SK-N-SH (cell line): ENCODE data around the gene ZNF107. TPM values are rescaled to one million over a fixed set of nuclear protein-coding genes. Genes with fewer than 3 reads are reported as not detected.
A peak's percentile ranks its signal among the peaks of the same experiment; 100 is the strongest.

ENCODE experiments used
- CTCF ChIA-PET: fragments of 300-600, 350-600 bp; formaldehyde crosslinking; extraction: SDS; loops from one replicate; lab custom pipeline; 2021; lab: Yijun Ruan, JAX
- POLR2A ChIA-PET: fragments of 350-600 bp; sonication (Branson Sonifier 250); formaldehyde crosslinking; extraction: SDS; loops from one replicate; lab custom pipeline; 2020; ENCODE audit warnings: antibody characterized with exemption, inconsistent platforms; lab: Yijun Ruan, JAX
- DNase-seq: peaks from one replicate; pipeline ENCODE4 v3.0.0; 2012
- H2AFZ ChIP-seq: fragments of 200-600 bp; sonication (generic); 2 replicates; pipeline ENCODE4 v1.8.1; 2016; ENCODE audit warnings: antibody characterized with exemption, mild to moderate bottlenecking, low read depth
- H3F3A ChIP-seq: fragments of 200-600 bp; sonication (generic); replicated peaks from 2 replicates; pipeline ENCODE3; 2016; ENCODE audit warnings: antibody characterized with exemption, mild to moderate bottlenecking; ENCODE audit not compliant: insufficient read depth
- H3K27ac ChIP-seq, 2 experiments: fragments of 200-500 bp in 1 of 2; fragments of 200-600 bp in 1 of 2; sonication (Bioruptor generic) in 1 of 2; sonication (generic), shearing (Covaris generic) in 1 of 2; 2 replicates each; pipeline versions ENCODE4 v1.5.1 to v1.6.1; 2014 to 2016; ENCODE audit warnings: low read depth in 2 of 2, inconsistent platforms in 1 of 2, low read length in 1 of 2, mild to moderate bottlenecking in 1 of 2, mixed read lengths in 1 of 2
- H3K27me3 ChIP-seq: fragments of 200-600 bp; sonication (generic), shearing (Covaris generic); 2 replicates; pipeline ENCODE4 v1.6.1; 2016; ENCODE audit warnings: mixed run types; ENCODE audit not compliant: insufficient read depth
- H3K36me3 ChIP-seq, 2 experiments: fragments of 200-500 bp in 1 of 2; fragments of 200-600 bp in 1 of 2; sonication (Bioruptor generic) in 1 of 2; sonication (generic) in 1 of 2; replicated peaks in 1 of 2; 2 replicates each; pipeline versions ENCODE3 to v1.5.1; 2014 to 2016; ENCODE audit warnings: low read length in 1 of 2, mild to moderate bottlenecking in 1 of 2; ENCODE audit not compliant: insufficient read depth in 2 of 2, control insufficient read depth in 1 of 2
- H3K4me1 ChIP-seq, 2 experiments: fragments of 200-500 bp in 1 of 2; fragments of 200-600 bp in 1 of 2; sonication (Bioruptor generic) in 1 of 2; sonication (generic), shearing (Covaris generic) in 1 of 2; 2 replicates each; pipeline versions ENCODE4 v1.5.1 to v1.6.1; 2014 to 2016; ENCODE audit warnings: low read depth in 1 of 2, low read length in 1 of 2, mixed run types in 1 of 2; ENCODE audit not compliant: insufficient read depth in 2 of 2, control insufficient read depth in 1 of 2
- H3K4me2 ChIP-seq: fragments of 200-600 bp; sonication (generic), shearing (Covaris generic); 2 replicates; pipeline ENCODE4 v1.6.1; 2017; ENCODE audit warnings: mixed run types
- H3K4me3 ChIP-seq, 2 experiments: fragments of 200-500 bp in 1 of 2; fragments of 200-600 bp in 1 of 2; sonication (Bioruptor generic) in 1 of 2; sonication (generic), shearing (Covaris generic) in 1 of 2; 2 replicates each; pipeline versions ENCODE4 v1.5.1 to v1.8.1; 2014 to 2016; ENCODE audit warnings: low read depth in 2 of 2, inconsistent platforms in 1 of 2, low read length in 1 of 2, mild to moderate bottlenecking in 1 of 2, mixed read lengths in 1 of 2, moderate library complexity in 1 of 2
- H3K79me2 ChIP-seq: fragments of 200-600 bp; sonication (generic); 2 replicates; pipeline ENCODE4 v1.8.1; 2017; ENCODE audit warnings: mild to moderate bottlenecking; ENCODE audit not compliant: insufficient read depth
- H3K9ac ChIP-seq: fragments of 200-600 bp; sonication (generic); 2 replicates; pipeline ENCODE4 v1.6.1; 2017; ENCODE audit warnings: mixed run types
- H3K9me2 ChIP-seq: fragments of 200-600 bp; sonication (generic); 2 replicates; pipeline ENCODE4 v1.6.1; 2017; ENCODE audit warnings: mixed run types
- H3K9me3 ChIP-seq: fragments of 200-600 bp; sonication (generic); 2 replicates; pipeline ENCODE4 v1.6.1; 2017; ENCODE audit warnings: mixed run types, mild to moderate bottlenecking, moderate library complexity
- H4K20me1 ChIP-seq: fragments of 200-600 bp; sonication (generic); 2 replicates; pipeline ENCODE4 v1.6.1; 2017; ENCODE audit warnings: mild to moderate bottlenecking, mixed run types; ENCODE audit not compliant: insufficient read depth
- CHD2 ChIP-seq: fragments of 150-350 bp; IDR thresholded peaks from 2 replicates; pipeline ENCODE4 v1.6.1; 2018; ENCODE audit warnings: low read length; ENCODE audit not compliant: partially characterized antibody
- CTCF ChIP-seq: fragments of 200-600 bp; sonication (generic); IDR thresholded peaks from 2 replicates; pipeline ENCODE4 v1.6.1; 2017; ENCODE audit warnings: antibody characterized with exemption, mild to moderate bottlenecking, moderate library complexity
- ELF1 ChIP-seq: IDR thresholded peaks from 2 replicates; pipeline ENCODE4 v1.4.0; 2012
- EP300 ChIP-seq, 2 experiments: IDR thresholded peaks; 2 replicates each; pipeline versions ENCODE4 v1.4.0 to v1.6.1; 2012; ENCODE audit warnings: borderline replicate concordance in 1 of 2, low read depth in 1 of 2, low read length in 1 of 2
- EZH2phosphoT487 ChIP-seq: fragments of 200-600 bp; sonication (generic); IDR thresholded peaks from 2 replicates; pipeline ENCODE4 v1.6.1; 2017; ENCODE audit warnings: low read depth, mixed run types, mild to moderate bottlenecking, antibody characterized with exemption, moderate library complexity, borderline replicate concordance
- FOSL2 ChIP-seq: IDR thresholded peaks from 2 replicates; pipeline ENCODE4 v1.4.0; 2012; ENCODE audit warnings: low read depth, mild to moderate bottlenecking, moderate library complexity, borderline replicate concordance
- FOXM1 ChIP-seq: IDR thresholded peaks from 2 replicates; pipeline ENCODE4 v1.4.0; 2012; ENCODE audit warnings: low read depth, mild to moderate bottlenecking
- GABPA ChIP-seq: IDR thresholded peaks from 2 replicates; pipeline ENCODE4 v1.4.0; 2012; ENCODE audit warnings: low read depth, mild to moderate bottlenecking
- JUND ChIP-seq: IDR thresholded peaks from 2 replicates; pipeline ENCODE4 v1.4.0; 2012
- MAX ChIP-seq: IDR thresholded peaks from 2 replicates; pipeline ENCODE4 v1.4.0; 2012; ENCODE audit warnings: low read depth
- MXI1 ChIP-seq: IDR thresholded peaks from 2 replicates; pipeline ENCODE4 v1.6.1; 2012; ENCODE audit warnings: mild to moderate bottlenecking, low read depth, low read length, improper control_type of control experiment
- NFIC ChIP-seq: IDR thresholded peaks from 2 replicates; pipeline ENCODE4 v1.4.0; 2012; ENCODE audit warnings: borderline replicate concordance
- POLR2AphosphoS5 ChIP-seq: IDR thresholded peaks from 2 replicates; pipeline ENCODE4 v1.6.1; 2012; ENCODE audit warnings: low read depth, low read length
- RCOR1 ChIP-seq: fragments of 150-350 bp; IDR thresholded peaks from 2 replicates; pipeline ENCODE4 v1.6.1; 2017; ENCODE audit warnings: antibody characterized with exemption, low read length
- RXRA ChIP-seq: IDR thresholded peaks from 2 replicates; pipeline ENCODE4 v1.4.0; 2012; ENCODE audit warnings: low read depth, mild to moderate bottlenecking, borderline replicate concordance
- SIN3A ChIP-seq: IDR thresholded peaks from 2 replicates; pipeline ENCODE4 v1.6.1; 2012; ENCODE audit warnings: low read depth, mild to moderate bottlenecking, low read length, moderate library complexity, borderline replicate concordance
- TAF1 ChIP-seq: IDR thresholded peaks from 2 replicates; pipeline ENCODE4 v1.6.1; 2012; ENCODE audit warnings: low read depth, mild to moderate bottlenecking, low read length, moderate library complexity, borderline replicate concordance
- TCF12 ChIP-seq: IDR thresholded peaks from 2 replicates; pipeline ENCODE4 v1.4.0; 2012
- TEAD4 ChIP-seq: IDR thresholded peaks from 2 replicates; pipeline ENCODE4 v1.4.0; 2012; ENCODE audit warnings: mild to moderate bottlenecking, borderline replicate concordance; ENCODE audit not compliant: insufficient read depth
- USF2 ChIP-seq: fragments of 150-350 bp; IDR thresholded peaks from 2 replicates; pipeline ENCODE4 v1.6.1; 2017; ENCODE audit warnings: antibody characterized with exemption, low read length, low read depth, borderline replicate concordance
- ZBTB33 ChIP-seq: IDR thresholded peaks from 2 replicates; pipeline ENCODE4 v1.4.0; 2012; ENCODE audit warnings: low read depth, borderline replicate concordance
- WGBS: methylation state at CpG from one replicate; pipeline ENCODE4 v1.1.6; 2017; ENCODE audit warnings: low lambda C conversion rate; 5-methylcytosine and 5-hydroxymethylcytosine counted together
- polyA plus RNA-seq, 3 experiments: library from polyadenylated mRNA; depleted of rRNA; stranded (reverse); fragments of >200 nt; gene quantifications; 2 replicates each; pipeline ENCODE4 v1.2.3, GENCODE V29; 2012
- TF ChIP-seq, protein P1 (sequence below): IDR thresholded peaks from 2 replicates; pipeline ENCODE4 v1.4.0; 2012; ENCODE audit warnings: low read depth, borderline replicate concordance

The ZNF107 gene
- 1.9 and 2.0 TPM in 2 replicates for polyA plus RNA-seq (2012; rRNA removed)
- 1.9 and 2.4 TPM in 2 replicates for polyA plus RNA-seq (2012; cell fraction: cytosol; rRNA removed)
- polyA plus RNA-seq (2012; cell fraction: nucleus; rRNA removed) = 5.0 and 5.8 TPM in 2 replicates

DNA sequence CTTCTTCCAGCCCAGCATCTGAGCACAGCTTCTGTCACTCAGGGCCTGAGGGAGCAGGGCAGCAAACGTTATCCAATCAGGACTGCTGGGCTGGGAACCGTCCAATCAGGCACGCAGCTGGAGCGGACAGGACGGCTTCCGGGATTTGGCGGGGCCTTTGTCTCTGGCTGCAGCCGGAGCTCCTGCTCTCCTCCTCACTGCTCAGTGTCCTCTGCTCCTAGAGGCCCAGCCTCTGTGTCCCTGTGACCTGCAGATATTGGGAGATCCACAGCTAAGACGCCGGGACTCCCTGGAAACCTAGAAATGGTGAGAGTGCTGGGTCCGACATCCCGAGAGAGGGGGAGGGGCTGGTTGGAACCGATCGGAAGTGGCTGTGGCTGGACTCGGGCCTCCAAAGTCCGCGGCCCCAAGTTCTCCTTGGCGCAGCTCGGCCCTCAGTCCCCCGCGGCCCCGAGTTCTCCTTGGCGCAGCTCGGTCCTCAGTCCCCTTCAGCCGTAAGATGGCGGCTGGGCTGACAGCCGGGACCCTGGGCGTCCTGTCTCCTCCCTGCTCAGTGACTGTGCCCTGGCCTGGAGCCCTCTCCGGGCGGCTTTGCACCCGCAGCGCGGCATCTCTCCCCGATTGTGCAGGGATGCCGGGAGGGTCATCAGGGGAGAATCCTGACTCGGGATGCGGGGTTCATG is at the start of gene ZNF107:
Gene ZNF107 (plus strand): TSS at position 154 of the 683 bp plus-strand sequence. CDS start 150 bp downstream, at position 304.
- peak; percentile 89 for DNase-seq
- Histone ChIP-seq H3K36me3 (peaks cover 7 to 22% of the 10 kb centered on the region in 2 experiments), H3K9me2 (no peaks in the 10 kb centered on the region), H3K9me3 (no peaks in the 10 kb centered on the region), H2AFZ (peak within 1 kb of the TSS; percentile 99), H3K4me1 (peaks cover 5 to 14% of the 10 kb centered on the region in 2 experiments; a peak in 2 of 4 replicates), H3K4me2 (peak within 1 kb of the TSS; percentile 81), H4K20me1 (no peaks in the 10 kb centered on the region), H3F3A (no peaks in the 10 kb centered on the region), H3K9ac (peak within 1 kb of the TSS; percentile 83), H3K4me3 (peak within 1 kb of the TSS; percentile 85), H3K27ac (peak within 1 kb of the TSS; percentile 71 to 86), H3K27me3 (no peaks in the 10 kb centered on the region), H3K79me2 (peaks cover 51% of the 10 kb centered on the region)
- ChIA-PET POLR2A (interaction anchor here (0.7 to 2.2 kb wide), 6 partner anchors 8 to 741 kb away, joined by 3 to 8 read pairs (median 5); partner anchors contain the start of genes ERV3-1, ZNF138 and ZNF273), CTCF (interaction anchor here (0.6 to 1.5 kb wide), 4 partner anchors 36 to 484 kb away, joined by 3 to 10 read pairs (median 3); no protein-coding TSS in a partner anchor)
- 1% methylated on average over 36 of the region's 37 CpGs for WGBS
- peak; percentile 66; the same call in 1 of the 2 replicates for TF ChIP-seq MAX
- peak; percentile 92 for TF ChIP-seq POLR2AphosphoS5
- no peak for TF ChIP-seq FOXM1
- TF ChIP-seq TAF1 = peak; percentile 63; the same call in 1 of the 2 replicates
- 0 out of 2 replicates have a peak, but pooled peaks have one; percentile 17 for TF ChIP-seq RCOR1
- peak; percentile 85; the same call in 1 of the 2 replicates for TF ChIP-seq SIN3A
- no peak for TF ChIP-seq JUND
- TF ChIP-seq TEAD4 = no peak
- TF ChIP-seq, protein P1, sequence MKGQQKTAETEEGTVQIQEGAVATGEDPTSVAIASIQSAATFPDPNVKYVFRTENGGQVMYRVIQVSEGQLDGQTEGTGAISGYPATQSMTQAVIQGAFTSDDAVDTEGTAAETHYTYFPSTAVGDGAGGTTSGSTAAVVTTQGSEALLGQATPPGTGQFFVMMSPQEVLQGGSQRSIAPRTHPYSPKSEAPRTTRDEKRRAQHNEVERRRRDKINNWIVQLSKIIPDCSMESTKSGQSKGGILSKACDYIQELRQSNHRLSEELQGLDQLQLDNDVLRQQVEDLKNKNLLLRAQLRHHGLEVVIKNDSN = no peak
- TF ChIP-seq FOSL2 = no peak
- no peak for TF ChIP-seq TCF12
- TF ChIP-seq USF2 = no peak
- peak; percentile 86 for TF ChIP-seq CHD2
- peak; percentile 48; the same call in 1 of the 2 replicates for TF ChIP-seq GABPA
- no peak for TF ChIP-seq EZH2phosphoT487
- peak in 1 of 2 experiments; percentile 8; a peak in 1 of 4 replicates for TF ChIP-seq EP300 (IDR thresholded peaks at IDR 0.05; ENCODE audit: borderline replicate concordance in 1 of 2, low read depth in 1 of 2, low read length in 1 of 2)
- peak; percentile 96 for TF ChIP-seq MXI1
- no peak for TF ChIP-seq NFIC
- no peak for TF ChIP-seq CTCF
- no peak for TF ChIP-seq ZBTB33
- TF ChIP-seq ELF1 = 0 out of 2 replicates have a peak, but pooled peaks have one; percentile 28
- TF ChIP-seq RXRA = no peak
